ENCODE results near the gene ANKLE2. TPM values are rescaled to one million over a fixed set of nuclear protein-coding genes. Genes with fewer than 3 reads are reported as not detected.

ANKLE2 gene
- total and polyA plus RNA-seq, 2 of the 8 experiments (the other 6 are each of a cell fraction or from before 2014, with no cell fraction given): 41.0 to 64.9 TPM

GRCh38 chr12:132715874-132716273, 45.8 kb downstream of the ANKLE2 start (continued):
- no peak for TF ChIP-seq POU5F1 (IDR thresholded peaks at IDR 0.05; ENCODE audit: low read depth, low read length)
- TF ChIP-seq RXRA (IDR thresholded peaks at IDR 0.05; ENCODE audit: insufficient read depth, low read depth, low read length): no peak
- TF ChIP-seq CREB1 (IDR thresholded peaks at IDR 0.05): no peak
- TF ChIP-seq TBP (IDR thresholded peaks at IDR 0.05; ENCODE audit: low read depth, low read length): no peak
- TF ChIP-seq SUZ12 (IDR thresholded peaks at IDR 0.05; ENCODE audit: low read length): no peak
- no peak for TF ChIP-seq MAX (IDR thresholded peaks at IDR 0.05)
- TF ChIP-seq TAF7 (optimal IDR thresholded peaks at IDR 0.05; ENCODE audit: borderline replicate concordance, low read depth, low read length): no peak
- TF ChIP-seq CBX8 (IDR thresholded peaks at IDR 0.05; ENCODE audit: borderline replicate concordance, low read depth, low read length): no peak
- no peak for TF ChIP-seq SIRT6 (IDR thresholded peaks at IDR 0.05; ENCODE audit: low read length)
- no peak for TF ChIP-seq CTBP2 (IDR thresholded peaks at IDR 0.05; ENCODE audit: borderline replicate concordance, insufficient read depth, insufficient read length, low read length)

All from H1 (cell line).